GM18508 (cell line): ENCODE data around the gene XCR1.
"Not testable (repeated sequence)": the region's sequence is repeated elsewhere in the genome, so short reads cannot be mapped to it uniquely, and the experiment has no call there.

Experiments
- ATAC-seq: cut with Tn5 transposase; IDR thresholded peaks from one replicate; pipeline ENCODE4 v1.9.1; 2021; ENCODE audit warnings: moderate number of reproducible peaks; ENCODE audit not compliant: insufficient read depth, unreplicated experiment

The XCR1 gene

DNA sequence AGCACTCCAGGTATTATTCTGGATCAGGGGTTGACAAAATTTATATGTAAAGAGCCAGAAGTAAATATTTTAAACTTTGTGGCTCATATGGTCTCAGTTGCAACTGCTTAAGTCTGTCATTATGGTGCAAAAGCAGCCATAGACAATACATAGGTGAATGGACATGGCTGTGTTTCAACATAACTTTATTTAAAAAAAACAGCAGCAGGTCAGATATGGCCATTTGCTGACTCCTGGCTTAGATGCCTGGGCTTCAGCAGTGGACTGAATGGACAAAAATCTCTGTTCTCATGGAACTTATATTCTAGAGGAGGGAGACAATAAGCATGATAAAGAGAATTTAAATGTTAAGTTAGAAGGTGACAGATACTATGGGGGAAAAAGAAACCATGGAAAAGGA, 20.0 kb downstream of the XCR1 start:
- ATAC-seq, result no peak

DNA sequence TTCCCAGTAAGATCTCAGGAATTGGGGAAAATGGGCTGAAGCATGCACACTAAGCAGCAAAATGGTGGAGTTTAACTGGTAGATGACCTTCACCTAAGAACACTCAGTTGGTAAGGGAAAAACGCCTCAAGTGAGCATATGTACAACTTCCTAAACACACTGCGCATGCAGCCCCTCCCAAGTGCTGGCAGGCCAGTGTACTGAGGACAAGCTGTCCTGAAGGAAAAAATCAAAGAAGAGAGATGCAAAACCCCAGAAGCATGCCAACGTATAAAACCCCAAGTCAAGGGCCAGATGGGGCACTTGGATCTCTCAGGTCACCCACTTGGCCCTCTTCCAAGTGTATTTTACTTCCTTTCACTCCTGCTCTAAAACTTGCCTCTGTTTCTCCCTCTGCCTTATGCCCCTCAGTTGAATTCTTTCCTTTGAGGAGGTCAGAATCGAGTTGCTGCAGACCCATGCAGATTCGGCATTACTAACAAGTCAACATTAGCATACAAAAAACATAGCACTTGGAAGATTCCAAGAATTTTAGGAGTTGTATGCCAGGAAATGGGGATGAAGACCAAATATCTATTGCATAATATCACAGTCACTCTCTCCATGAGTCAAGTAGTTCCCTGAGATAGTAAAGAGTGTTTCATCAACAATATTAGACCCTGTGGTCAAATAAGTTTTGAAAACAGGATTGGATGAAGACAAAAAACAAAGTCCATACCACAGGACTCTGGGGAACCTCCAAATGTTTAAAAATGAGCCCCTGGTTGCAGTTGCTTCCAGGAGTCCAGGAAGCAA, 20.8 kb downstream of the XCR1 start:
- no peak for ATAC-seq

- not testable (repeated sequence) for ATAC-seq
Observed at GRCh38 chr3:46003706-46004105, 23.6 kb downstream of the XCR1 start.

DNA sequence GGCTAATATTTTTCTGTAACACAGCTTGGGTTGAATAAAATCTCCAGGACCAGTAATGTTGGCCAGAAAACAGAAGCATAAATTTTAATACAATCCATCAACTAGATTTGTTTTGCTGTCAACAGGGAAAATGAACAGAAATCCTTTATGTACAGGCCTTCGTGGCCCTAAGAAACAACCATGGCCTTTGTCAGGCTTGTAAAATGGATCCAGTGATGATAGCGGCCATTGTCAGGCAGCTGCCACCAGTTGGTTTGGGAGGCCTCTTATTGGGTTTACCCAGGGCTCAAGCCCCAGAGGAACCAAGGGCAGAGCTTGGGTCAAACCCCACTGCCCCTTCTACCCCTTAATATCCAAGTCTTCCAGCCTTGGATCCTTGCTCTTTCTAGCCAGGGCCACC, 26.1 kb downstream of the XCR1 start:
- no peak for ATAC-seq

- ATAC-seq, result no peak
Observed at GRCh38 chr3:45997942-45998341, 29.3 kb downstream of the XCR1 start.

DNA sequence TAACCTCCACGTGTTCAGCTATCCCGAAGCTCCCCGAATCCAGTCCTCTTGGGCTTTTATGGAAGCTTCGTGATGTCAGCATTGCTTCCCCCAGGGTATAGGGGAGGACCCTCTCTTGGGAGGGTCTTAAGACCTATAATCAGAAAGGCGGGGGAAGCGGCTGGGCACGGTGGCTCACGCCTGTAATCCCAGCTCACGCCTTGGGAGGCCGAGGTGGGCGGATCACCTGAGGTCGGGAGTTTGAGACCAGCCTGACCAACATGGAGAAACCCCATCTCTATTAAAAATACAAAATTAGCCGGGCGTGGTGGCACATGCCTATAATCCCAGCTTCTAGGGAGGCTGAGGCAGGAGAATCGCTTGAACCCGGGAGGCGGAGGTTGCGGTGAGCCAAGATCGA, 29.8 kb downstream of the XCR1 start:
- not testable (repeated sequence) for ATAC-seq

DNA sequence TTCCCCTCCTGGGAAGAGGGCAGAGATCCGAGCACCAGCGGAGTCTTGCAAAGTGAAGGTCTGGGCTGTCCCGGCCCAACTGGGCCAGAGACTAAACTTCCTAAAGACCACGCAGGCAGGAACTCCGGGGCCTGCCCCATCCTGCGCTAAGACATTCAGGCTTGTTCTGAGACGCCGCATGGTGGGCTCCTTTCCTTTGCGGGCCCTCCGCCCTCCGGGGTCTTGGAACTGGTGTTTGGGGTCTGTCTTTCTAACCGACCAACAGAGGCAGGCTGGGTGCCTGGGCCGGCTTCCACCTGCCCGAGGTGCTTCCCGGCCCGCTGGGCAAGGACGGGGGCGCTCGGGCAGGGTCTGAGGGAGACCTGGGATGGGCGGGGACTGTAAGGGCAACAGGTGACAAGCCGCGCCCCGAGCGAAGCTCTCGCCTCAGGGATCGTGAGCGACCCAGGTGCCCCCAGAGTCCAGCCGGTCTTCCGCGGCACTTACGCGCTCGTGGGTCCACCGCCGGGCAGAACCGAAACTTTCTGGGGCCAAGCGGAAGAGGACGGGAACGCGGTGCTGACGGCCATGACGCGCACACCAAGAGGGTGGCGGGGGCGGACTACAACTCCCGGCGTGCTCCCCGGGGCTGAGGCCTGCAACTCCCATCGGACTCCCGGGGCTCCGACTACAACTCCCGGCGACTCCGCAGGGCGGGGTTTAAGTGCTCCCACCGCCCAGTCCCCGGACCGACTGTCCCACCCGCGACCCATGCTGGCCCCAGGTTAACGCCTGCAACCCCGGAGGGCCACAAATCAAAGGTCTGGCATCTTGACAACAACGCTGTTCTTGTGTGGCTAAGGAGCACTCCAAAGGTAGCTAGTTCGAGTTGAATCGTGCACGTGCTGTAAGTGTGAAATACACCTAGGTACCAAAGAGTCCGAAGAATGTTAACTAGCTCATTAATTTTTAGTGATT, 31.8 kb downstream of the XCR1 start, which contains the start of gene FYCO1:
TSS of gene FYCO1 (minus strand) at position 589 of the 957 bp plus-strand sequence. CDS start 10,914 bp downstream, outside the sequence.
- peak; percentile 65 for ATAC-seq

DNA sequence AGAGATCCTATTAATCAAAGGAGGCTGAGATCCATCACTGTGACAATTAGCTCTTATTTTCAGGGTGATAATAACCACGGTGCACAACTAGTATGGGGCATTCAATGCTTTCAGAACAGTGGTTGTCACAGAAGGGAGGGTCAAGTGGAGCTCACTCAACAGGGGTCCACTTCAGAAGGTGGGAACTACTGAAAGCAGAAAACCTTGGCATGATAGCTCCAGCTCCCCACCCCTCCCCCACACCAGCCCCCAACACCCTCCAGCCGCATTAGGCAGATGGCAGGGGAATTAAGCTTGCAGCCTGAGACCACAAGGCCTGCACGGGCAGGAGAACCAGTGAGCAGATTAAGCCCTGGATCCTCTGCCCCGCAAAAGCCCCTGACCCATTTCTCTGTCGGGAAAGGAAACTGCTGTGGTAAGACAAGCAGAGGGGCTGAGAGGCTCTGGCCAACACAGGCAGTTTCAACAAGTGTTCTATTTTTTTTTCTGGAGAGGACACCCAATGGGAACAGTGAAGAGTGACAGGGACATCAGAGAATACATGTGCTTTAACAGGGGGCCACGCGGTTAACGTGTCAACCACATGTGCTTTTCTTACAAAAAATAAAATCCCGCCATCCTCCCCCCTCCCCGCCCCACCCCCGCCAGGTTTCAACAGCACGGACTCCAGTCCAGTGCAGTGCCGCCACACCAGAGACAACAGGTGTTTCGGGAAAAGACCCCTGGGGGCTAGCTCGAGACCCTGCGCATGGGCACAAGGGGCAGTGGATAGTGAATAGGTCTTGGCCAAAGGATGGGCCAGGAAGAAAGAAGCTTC, 32.7 kb downstream of the XCR1 start:
- no peak for ATAC-seq

DNA sequence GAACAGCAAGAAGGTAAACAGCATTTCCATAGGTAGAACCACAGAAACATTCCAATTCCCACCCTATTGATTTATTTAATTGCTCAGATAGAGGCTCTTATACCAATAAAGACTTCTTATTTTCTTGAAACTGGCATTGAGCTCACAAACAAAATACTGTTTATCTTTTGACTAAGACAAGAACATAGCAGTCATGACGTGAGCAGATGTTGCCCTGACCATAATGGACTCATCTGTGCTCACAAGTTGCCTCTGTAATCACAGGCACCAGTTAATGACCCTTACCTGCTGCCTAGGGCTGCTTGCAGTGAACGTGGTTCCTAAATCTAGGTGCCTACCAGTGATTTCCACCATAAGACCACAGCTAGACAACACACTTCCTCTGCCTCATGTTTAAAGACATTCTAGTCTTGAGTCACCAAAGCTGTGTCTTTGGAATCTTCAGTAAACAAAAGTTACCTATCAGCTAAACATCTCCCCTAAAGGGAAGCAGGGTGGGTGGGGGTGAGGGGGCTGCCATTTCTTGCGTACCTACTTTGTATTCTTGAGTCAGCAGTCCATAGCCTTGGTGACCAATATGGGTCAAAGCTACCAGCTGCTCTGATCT, 33.8 kb downstream of the XCR1 start:
- ATAC-seq, result no peak

DNA sequence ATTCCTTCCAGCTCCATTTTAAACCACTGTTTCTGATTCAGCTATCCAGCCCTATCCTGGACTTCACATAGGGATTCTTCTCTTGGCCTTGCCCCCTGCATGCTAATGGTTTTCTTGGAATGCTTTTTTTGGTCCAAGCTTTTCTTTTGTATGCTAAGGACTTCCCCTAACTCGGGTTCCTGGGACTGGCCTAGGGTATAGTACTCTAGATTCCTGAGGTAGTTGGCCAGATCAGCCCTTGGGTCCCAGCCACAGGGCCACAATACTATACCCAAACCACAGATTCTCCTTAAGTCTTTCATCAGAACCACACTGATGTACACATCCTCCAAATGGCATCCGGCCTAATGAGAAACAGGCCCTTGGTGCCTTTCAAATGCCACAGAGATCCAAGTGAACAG, 34.5 kb downstream of the XCR1 start:
- ATAC-seq, result no peak

DNA sequence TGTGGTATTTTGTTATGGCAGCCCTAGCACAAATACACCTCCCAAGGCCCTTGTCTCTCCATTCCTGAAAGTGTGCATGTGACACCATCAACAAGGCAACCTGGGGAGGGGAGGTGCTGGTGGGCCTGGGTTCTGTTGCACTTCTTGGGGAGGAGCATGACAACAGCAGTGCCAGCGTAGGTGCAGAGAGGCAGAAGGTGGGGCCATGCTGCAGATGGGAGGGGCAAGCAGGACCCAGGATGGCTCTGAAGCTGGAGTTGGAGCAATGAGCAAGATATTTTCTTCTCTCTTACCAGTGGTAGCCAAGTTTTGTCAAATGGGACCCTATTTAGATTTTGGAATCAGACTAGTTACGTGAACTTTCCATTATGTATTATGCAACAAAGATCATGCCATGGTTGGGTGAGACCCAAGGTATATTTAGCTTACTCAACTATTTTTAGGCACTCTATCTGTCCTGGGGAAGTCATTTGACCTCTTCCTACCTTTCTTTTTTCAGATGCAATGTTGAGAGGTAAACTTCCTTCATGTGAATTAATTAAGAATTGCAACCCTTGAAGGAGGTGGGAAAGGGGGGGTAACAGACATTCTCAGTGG, 35.1 kb downstream of the XCR1 start:
- ATAC-seq, result no peak

DNA sequence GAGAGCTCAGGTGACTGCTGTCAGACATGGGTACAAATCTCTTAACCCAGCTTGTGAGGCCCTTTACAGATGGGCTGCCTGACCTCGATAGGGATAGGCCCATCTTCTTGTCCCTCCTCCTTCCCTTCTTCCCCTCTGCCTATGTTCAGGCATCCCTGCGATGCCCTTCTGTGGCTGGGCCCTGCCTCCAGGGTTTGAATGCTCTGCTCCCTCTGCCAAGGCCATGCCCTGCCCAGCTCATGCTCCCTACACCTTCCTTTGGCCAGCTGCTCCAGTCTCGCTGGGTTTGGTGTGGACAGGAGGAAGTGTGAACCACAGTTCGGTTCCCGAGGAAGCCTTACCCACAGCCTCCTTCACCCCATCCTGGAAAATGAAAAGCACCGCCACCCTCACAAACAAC, 35.9 kb downstream of the XCR1 start:
- ATAC-seq, result no peak

DNA sequence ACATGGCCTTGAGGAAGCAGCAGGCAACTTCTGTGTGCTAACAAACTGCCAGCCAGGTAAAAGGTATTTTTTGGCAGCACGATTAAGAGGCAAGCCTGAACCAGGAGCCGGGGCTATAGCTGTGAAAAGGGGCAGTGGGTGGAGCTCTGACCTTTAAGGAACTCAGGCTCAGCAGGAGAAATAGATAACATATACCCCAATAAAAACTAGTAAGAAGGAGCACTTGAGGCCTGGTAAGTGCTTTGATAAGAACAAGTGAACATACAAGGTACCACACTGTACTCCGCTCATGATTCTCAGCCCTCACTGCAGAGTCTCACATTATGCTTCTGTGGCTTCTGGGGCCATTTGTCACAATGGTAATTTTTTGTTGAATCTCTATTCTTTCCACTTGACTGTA, 37.1 kb downstream of the XCR1 start:
- no peak for ATAC-seq

GRCh38 chr3:45988804-45989203, 38.5 kb downstream of the XCR1 start:
- ATAC-seq, result no peak

DNA sequence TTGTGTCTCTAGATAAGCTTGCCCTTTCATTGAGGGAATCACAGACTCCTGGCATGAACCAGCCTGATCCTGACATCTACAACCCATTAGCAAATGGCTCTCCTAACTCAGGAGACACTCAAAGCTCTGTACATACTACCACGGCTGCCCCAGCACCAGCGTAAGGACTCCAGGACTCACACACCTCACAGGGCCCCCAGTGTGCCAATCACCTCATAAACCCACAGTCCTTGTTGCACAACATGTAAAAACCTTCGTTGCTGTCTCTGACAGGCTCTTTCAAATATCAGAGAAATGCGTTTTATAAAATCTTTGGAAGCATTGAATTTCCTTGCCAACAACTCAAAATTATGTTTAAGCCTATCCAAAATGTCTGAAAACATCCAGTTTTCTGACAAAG, 38.9 kb downstream of the XCR1 start:
- ATAC-seq, result no peak

GRCh38 chr3:45987368-45988291, 39.7 kb downstream of the XCR1 start:
- ATAC-seq, result no peak

GRCh38 chr3:45986303-45986982, 40.8 kb downstream of the XCR1 start:
- no peak for ATAC-seq
